Right lobe of liver (tissue), 6 donors: ENCODE data around the gene CCNJL. TPM values are rescaled to one million over a fixed set of nuclear protein-coding genes. Genes with fewer than 3 reads are reported as not detected.
A peak's percentile ranks its signal among the peaks of the same experiment; 100 is the strongest.

ENCODE experiments used
- ATAC-seq, 4 donors: fragments of 200-7000 bp; cut with Tn5 transposase; one replicate each; pipeline ENCODE4 v1.9.1; 2020; ENCODE audit warnings: mild to moderate bottlenecking in 4 of 4, moderate library complexity in 4 of 4
- DNase-seq, 3 donors: peaks; one replicate each; pipeline ENCODE4 v3.0.0-alpha.2; 2020
- H3K27ac ChIP-seq, 3 donors: fragments of 200-600 bp; one replicate each; pipeline ENCODE4 v1.8.0; 2022
- H3K27me3 ChIP-seq, 2 donors: fragments of 200-600 bp; one replicate each; pipeline ENCODE4 v1.8.0; 2022
- H3K36me3 ChIP-seq, 4 donors: fragments of 200-600 bp; sonication (generic) in 1 of 4; one replicate each; pipeline versions ENCODE4 v1.5.1 to v1.8.0; 2017 to 2022; ENCODE audit warnings: control low read depth in 1 of 4
- H3K4me1 ChIP-seq, 4 donors: fragments of 200-600 bp; sonication (generic) in 1 of 4; one replicate each; pipeline versions ENCODE4 v1.5.1 to v1.8.0; 2017 to 2022; ENCODE audit warnings: control low read depth in 1 of 4
- H3K4me3 ChIP-seq, 3 donors: fragments of 200-600 bp; one replicate each; pipeline ENCODE4 v1.8.0; 2022
- H3K9me3 ChIP-seq, 4 donors: fragments of 200-600 bp; sonication (generic) in 1 of 4; one replicate each; pipeline versions ENCODE4 v1.5.1 to v1.8.0; 2017 to 2022; ENCODE audit warnings: control low read depth in 1 of 4
- CTCF ChIP-seq, 4 donors: fragments of 200-600 bp in 3 of 4; fragments of 450-650 bp in 1 of 4; IDR thresholded peaks; one replicate each; pipeline versions ENCODE4 v1.5.1 to v1.8.0; 2016 to 2022; ENCODE audit warnings: antibody characterized with exemption in 4 of 4, mild to moderate bottlenecking in 2 of 4
- POLR2A ChIP-seq: fragments of 450-650 bp; IDR thresholded peaks from one replicate; pipeline ENCODE4 v1.6.1; 2017; ENCODE audit warnings: antibody characterized with exemption, mild to moderate bottlenecking
- WGBS: methylation state at CpG from one replicate; pipeline ENCODE4 v1.1.6; 2018; ENCODE audit warnings: low coverage, low lambda C conversion rate; ENCODE audit not compliant: insufficient coverage; ENCODE audit errors: missing lambda C conversion rate; 5-methylcytosine and 5-hydroxymethylcytosine counted together
- intact Hi-C, 2 donors: fragments of 100-400 bp; cut with DNase I; formaldehyde crosslinking; loops; one replicate each; pipeline versions ENCODE4 v1.11.2 to v1.14.1; 2022
- total RNA-seq, 6 experiments: library from RNA; depleted of rRNA in 2 of 6; stranded (reverse); fragments of >200 nt in 2 of 6; fragmentation: NEBNext Ultra II Directional in 3 of 6; extraction: Animal tissue kit (Norgen Biotek cat#: 25700) in 3 of 6; gene quantifications; one replicate each; pipeline versions ENCODE4 v1.1.0 to v1.2.4, GENCODE V29; 2016 to 2023
- donor health status: DM: no; HTN: yes; CAD: no.
- donor health status: DM: no; HTN: no; CAD: no.
- donor health status: DM: no; HTN: no; CAD: no.
- donor health status: DM: no; HTN: yes; CAD: no.
- donor health status: DM: no; HTN: yes; CAD: no.

The CCNJL gene
- total RNA-seq, 6 experiments from 2014 or later = 0.19 to 0.79 (median 0.44) TPM

DNA sequence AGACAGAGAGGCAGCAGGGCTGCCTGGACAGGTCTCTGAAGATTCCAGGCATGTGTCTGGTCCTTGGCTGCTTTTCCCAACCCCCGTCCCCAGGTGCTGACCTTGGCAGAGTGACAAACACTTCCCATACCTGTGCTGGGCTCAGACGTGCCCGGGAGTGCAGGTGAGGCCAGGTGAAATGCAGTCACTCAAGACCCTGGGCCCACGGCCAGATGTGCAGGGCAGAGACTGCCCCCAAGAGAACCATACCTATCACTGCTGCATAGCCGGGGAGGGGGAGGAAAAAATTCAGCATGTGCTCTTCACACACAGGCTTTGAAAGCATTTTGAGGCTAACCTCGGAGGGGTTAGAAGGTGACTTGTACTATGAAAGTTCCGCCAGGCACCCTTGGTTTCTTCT, 22.6 kb downstream of the CCNJL start:
- H3K27me3 ChIP-seq = no peaks in the 10 kb centered on the region
- intact Hi-C loops = no loop called here
- no peak overlapping the region for H3K27ac ChIP-seq
- TF ChIP-seq POLR2A (no peak), CTCF (IDR thresholded peaks at IDR 0.05) (no peak)
- no peak overlapping the region for H3K4me3 ChIP-seq
- no peaks in the 10 kb centered on the region for H3K36me3 ChIP-seq
- DNase-seq (no peak), ATAC-seq (no peak)
- WGBS = 41% methylated on average over 6 of the region's 7 CpGs
- H3K9me3 ChIP-seq = no peaks in the 10 kb centered on the region
- no peaks in the 10 kb centered on the region for H3K4me1 ChIP-seq

DNA sequence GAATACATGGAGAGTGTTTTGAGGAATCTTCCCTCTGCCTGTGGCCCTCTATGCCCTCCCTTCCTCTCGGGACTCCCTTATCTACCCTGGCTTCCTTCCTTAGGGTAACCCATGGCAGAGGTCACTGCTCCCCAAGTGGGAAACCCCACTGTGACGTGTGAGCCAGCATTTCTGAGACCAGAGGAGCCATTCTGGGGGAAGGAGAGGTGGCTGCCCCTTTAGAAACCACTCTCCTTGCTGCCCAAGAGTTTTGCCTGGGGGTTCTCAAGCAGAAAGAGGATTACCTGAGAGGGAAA, 23.1 kb downstream of the CCNJL start:
- Histone ChIP-seq H3K36me3 (no peaks in the 10 kb centered on the region), H3K9me3 (no peaks in the 10 kb centered on the region), H3K4me1 (no peaks in the 10 kb centered on the region), H3K27me3 (no peaks in the 10 kb centered on the region), H3K4me3 (no peak overlapping the region), H3K27ac (no peak overlapping the region)
- WGBS = 17% methylated on average over 1 of the region's 2 CpGs
- ATAC-seq = peak; percentile 22 to 48 (median 29)
- intact Hi-C loops = no loop called here
- TF ChIP-seq CTCF (IDR thresholded peaks at IDR 0.05) = no peak
- no peak for TF ChIP-seq POLR2A
- no peak for DNase-seq

DNA sequence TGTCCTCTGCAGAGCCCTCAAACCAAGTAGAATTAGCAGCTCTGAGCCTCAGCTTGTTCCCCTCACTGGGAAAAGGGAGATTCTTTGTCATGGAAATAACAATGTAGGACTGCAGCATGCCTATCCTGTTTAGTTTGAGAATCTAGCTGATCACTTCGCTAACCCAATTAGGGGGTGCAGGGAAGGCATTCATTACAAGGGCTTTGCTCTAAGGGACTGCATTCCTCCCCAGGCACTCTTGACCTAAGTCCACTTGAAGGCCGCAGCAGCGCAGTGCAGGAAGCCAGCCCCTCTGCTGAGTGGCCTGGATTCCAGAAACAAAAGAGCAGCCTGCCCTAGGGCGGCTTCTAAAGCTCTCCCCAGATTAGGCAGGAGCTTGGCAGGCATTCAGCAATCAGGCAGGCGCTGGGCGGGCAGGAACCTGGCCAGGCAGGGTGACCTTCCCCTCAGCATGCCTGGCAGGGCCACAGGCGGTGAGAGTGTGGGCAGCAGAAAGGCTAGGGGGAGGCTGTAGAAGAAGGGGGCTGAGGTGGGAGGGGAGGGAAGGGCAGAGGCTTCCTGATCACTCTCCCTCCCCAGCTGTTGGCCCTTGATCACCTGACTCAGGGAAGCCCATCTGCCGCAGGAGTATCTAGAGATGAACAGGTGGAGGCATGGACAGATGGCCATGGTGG, 24.8 kb downstream of the CCNJL start:
- ATAC-seq = peak; percentile 73 to 83 (median 78)

DNA sequence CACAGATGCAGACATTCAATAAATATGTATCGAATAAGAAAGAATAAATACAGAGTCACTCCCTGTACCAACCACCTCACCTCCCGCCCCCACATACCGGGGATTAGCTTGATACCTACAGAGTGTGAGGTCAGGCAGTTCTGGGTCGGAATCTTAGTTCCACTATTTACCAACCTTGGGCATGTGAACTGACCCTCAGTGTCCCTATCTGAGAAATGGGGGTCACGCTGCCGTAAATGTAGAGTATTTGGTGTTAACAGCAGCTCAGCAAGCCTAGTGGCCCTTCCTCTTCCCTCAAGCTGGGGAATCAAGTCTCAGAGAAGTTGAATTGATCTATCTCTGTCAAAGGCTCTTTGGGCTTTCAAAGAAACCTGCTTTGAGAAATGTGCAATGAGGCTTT, 25.4 kb downstream of the CCNJL start:
- DNase-seq (no peak), ATAC-seq (no peak)
- Histone ChIP-seq H3K36me3 (no peaks in the 10 kb centered on the region), H3K4me1 (no peaks in the 10 kb centered on the region), H3K9me3 (no peaks in the 10 kb centered on the region), H3K27me3 (no peaks in the 10 kb centered on the region), H3K27ac (no peak overlapping the region), H3K4me3 (no peak overlapping the region)
- no peak for TF ChIP-seq POLR2A
- no peak for TF ChIP-seq CTCF (IDR thresholded peaks at IDR 0.05)
- intact Hi-C loops = no loop called here
- 60% methylated on average over 4 of the region's 6 CpGs for WGBS

More for the DNA sequence above, 24.8 kb downstream of the CCNJL start:
- H3K27me3 ChIP-seq = no peaks in the 10 kb centered on the region
- intact Hi-C loops = no loop called here
- no peak overlapping the region for H3K4me3 ChIP-seq
- no peak overlapping the region for H3K27ac ChIP-seq
- no peaks in the 10 kb centered on the region for H3K36me3 ChIP-seq
- DNase-seq = peak in 1 of 3 donors; percentile 31
- 28% methylated on average over 4 of the region's 8 CpGs for WGBS
- H3K9me3 ChIP-seq = no peaks in the 10 kb centered on the region
- no peak for TF ChIP-seq CTCF (IDR thresholded peaks at IDR 0.05)
- no peak for TF ChIP-seq POLR2A
- H3K4me1 ChIP-seq = no peaks in the 10 kb centered on the region

DNA sequence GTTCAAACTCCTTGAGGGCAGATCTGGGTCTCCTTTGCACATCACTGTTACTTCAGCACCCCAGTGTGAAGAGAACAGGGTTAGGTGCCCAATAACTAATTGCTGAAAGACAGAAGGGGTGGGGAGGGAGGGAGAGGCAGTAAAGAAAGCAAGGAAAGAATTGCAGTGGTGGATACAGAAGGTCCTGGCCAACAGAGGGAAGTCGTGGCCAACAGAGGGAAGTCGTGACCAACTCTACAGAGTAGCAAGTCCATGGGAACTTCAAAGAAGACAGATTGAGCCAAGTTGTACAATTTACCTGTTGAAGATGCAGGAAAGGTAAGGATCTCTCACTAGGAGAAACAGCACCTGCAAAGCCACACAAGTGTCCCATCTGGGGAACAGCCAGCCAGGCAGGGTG, 27.0 kb downstream of the CCNJL start:
- WGBS = 62% methylated on average over 2 of the region's 2 CpGs
- intact Hi-C loops = no loop called here
- no peak overlapping the region for H3K27ac ChIP-seq

More for the DNA sequence above, 27.0 kb downstream of the CCNJL start:
- Histone ChIP-seq H3K4me3 (no peak overlapping the region), H3K4me1 (no peaks in the 10 kb centered on the region), H3K9me3 (no peaks in the 10 kb centered on the region), H3K27me3 (no peaks in the 10 kb centered on the region), H3K36me3 (no peaks in the 10 kb centered on the region)
- TF ChIP-seq POLR2A (no peak), CTCF (IDR thresholded peaks at IDR 0.05) (no peak)
- ATAC-seq (no peak), DNase-seq (no peak)
